GM18498 (cell line): Measurements from ENCODE around the gene CUL4A.

Source experiments
- ATAC-seq: cut with Tn5 transposase; IDR thresholded peaks from one replicate; pipeline ENCODE4 v1.9.1; 2021; ENCODE audit warnings: mild to moderate bottlenecking, moderate library complexity; ENCODE audit not compliant: unreplicated experiment

The CUL4A gene

GRCh38 chr13:113207890-113208420 is 1.5 kb upstream of the CUL4A start:
- peak; percentile 14 for ATAC-seq

- ATAC-seq = peak; percentile 74
Measured at GRCh38 chr13:113208421-113209335, 735 bp upstream of the CUL4A start, which contains the start of gene PCID2. Gene PCID2, minus strand, starts transcription at chr13:113208669. Its CDS starts 35 bp downstream, at chr13:113208634.

DNA sequence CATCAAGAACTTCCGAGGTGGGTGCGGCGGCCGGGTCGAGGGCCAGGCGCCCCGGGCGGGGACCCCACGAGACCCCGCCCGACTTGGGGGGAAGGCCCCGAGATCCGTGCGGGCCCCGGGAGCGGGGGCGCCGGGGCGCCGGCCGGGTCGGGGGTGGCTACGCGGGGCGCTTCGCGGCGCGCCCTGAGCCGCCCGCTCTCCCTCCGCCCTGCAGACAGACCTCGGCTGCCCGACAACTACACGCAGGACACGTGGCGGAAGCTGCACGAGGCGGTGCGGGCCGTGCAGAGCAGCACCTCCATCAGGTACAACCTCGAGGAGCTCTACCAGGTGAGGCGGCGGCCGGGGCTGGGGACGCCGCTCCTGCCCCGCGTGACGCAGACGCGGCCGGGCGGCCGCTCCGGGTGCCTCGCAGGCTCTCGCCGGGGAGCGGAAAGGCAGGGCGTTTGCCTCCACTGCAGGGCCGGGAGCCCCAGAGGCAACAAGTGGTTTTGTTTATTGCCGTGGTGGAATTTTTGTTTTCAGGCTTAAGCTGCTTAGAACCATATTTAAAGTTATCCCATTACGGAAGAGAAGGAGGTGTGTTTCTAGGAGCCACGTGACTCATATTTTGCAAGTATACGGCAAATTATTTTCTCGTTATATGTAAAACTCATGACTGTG is 477 bp downstream of the CUL4A start:
- peak; percentile 47 for ATAC-seq

GRCh38 chr13:113210833-113211232 is 1.4 kb downstream of the CUL4A start:
- no peak for ATAC-seq

DNA sequence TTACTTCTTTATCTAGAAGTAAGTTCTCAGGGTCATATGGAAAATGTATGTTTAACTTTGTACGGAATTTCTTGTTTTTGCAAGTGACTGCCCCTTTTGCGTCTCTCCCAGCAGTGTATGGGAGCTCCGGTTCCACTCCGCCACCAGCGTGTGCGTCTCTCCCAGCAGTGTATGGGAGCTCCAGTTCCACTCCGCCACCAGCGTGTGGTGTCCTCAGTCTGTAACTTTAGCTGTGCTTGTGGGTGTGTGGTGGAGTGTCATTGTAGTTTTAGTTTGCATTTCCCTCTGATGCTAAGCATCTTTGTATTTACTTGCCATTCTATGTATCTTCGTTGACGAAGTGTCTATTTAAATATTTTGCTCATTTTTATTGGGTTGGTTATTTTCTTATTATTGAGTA is 2.4 kb downstream of the CUL4A start:
- ATAC-seq = no peak

GRCh38 chr13:113216254-113217048 is 7.0 kb downstream of the CUL4A start:
- no peak for ATAC-seq

DNA sequence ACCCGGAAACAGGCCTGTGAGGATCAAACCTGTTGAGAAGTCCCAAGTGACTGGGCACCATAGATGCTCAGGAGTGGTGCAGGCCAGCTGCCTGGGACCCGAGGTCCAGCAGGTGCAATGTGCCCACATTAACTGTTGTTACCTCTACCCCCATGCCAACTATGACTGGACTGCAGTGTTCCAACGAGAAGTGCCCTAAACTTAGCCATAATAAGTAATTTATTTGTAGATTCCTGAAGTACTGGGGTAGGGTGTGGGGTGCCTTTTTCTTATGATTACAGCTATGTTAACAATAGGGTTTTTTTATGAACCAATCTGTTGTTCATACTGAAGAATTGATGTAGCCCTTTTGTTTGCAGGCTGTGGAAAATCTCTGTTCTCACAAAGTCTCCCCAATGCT is 9.2 kb downstream of the CUL4A start:
- ATAC-seq = no peak

- no peak for ATAC-seq
Measured at GRCh38 chr13:113219256-113219940, 10.0 kb downstream of the CUL4A start.

DNA sequence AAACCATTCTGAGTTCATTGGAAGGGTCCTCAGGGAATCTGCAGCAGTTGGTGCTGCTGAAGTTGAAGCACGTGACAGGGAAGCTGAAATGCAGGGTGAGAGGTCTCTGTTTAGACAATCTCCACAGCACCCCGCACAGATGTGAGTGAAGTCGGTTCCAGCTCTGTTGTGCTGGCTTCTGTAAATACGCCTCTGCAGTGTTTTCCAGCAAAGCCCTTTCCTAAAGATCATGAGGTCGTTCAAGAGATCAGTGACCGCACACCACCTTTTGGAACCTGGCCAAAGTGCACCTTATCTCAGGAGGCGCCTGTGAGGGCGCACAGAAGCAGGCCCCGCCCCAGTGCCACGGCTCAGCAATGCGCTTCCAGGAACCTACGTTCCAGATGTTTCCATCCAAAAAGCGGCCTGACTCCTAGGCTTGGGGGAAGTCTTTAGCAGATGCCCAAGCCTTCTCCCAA is 10.8 kb downstream of the CUL4A start:
- no peak for ATAC-seq

DNA sequence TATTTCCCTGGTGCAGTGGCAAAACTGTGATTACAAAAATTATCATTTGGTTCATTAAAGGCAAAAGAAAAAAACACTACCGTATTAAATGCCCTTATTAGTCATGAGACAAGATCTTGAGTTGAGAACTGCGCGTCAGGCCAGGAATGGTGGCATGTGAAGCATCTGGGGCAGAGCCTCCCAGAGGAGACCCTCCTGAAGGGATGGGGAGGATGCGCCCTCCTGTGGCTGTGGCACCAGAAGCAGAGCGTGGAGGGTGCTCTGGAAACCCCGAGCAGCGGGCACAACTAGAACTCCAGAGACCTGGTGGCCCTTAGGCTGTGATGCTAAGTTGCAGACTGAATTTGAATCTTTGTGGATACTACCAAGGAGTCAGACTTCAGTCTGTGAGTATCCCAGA is 11.5 kb downstream of the CUL4A start:
- no peak for ATAC-seq

- no peak for ATAC-seq
Measured at GRCh38 chr13:113223070-113223469, 13.7 kb downstream of the CUL4A start.

GRCh38 chr13:113224486-113224885 is 15.1 kb downstream of the CUL4A start:
- ATAC-seq = no peak

- ATAC-seq = no peak
Measured at GRCh38 chr13:113225515-113225914, 16.1 kb downstream of the CUL4A start.

DNA sequence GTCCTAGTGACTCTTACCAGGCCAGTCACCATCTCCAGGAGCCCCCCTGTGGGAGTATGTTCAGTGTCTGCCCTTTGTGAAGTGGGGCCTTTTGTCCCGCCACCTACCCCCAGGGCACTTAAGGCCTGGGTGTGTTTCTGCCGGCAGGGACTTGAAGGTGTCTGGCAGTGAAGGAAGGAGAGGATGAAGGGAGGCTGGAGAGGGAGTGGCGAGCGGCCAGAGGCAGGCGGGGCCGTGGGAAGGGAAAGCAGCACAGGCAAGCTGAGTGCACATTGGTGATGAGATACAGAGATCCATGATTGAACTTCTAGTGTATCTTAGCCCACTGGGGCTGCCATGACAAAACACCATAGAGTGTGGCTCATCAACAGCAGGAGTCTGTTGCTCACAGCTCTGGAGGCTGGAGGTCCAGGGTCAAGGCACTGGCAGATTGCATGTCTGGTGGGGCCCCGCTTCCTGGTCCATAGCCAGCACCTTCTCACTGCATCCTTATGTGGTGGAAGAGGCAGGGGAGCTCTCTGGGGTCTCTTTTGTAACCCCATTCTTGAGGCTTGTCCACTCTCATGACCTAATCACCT is 17.5 kb downstream of the CUL4A start:
- ATAC-seq = no peak

DNA sequence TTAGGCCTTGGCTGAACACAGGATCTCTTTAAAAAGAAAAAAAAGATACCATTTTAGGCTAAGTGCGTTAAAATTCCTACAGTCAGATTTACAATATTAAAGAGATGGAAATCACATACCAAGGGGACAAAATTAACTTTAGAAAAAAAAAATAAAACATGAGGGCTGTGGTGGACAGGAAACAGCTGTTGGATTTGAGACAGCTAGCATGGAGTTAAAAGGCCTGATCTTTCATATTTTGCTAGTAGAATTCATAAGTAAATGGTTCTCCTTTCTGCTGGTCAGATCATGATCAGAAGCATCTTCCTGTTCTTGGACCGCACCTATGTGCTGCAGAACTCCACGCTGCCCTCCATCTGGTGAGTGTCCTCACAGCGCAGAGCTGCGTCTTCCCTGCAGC is 19.7 kb downstream of the CUL4A start:
- ATAC-seq = no peak

GRCh38 chr13:113229791-113230190 is 20.4 kb downstream of the CUL4A start:
- ATAC-seq = no peak

- no peak for ATAC-seq
Measured at GRCh38 chr13:113231306-113232207, 22.1 kb downstream of the CUL4A start.

- no peak for ATAC-seq
Measured at GRCh38 chr13:113232208-113233003, 23.0 kb downstream of the CUL4A start.
